GM21619 (cell line): ENCODE data around the gene TBCK.
A peak's percentile ranks its signal among the peaks of the same experiment; 100 is the strongest.
"Not testable (repeated sequence)": the region's sequence is repeated elsewhere in the genome, so short reads cannot be mapped to it uniquely, and the experiment has no call there.

ENCODE experiments used
- ATAC-seq: cut with Tn5 transposase; IDR thresholded peaks from one replicate; pipeline ENCODE4 v1.9.1; 2021; ENCODE audit not compliant: unreplicated experiment

Gene TBCK

DNA sequence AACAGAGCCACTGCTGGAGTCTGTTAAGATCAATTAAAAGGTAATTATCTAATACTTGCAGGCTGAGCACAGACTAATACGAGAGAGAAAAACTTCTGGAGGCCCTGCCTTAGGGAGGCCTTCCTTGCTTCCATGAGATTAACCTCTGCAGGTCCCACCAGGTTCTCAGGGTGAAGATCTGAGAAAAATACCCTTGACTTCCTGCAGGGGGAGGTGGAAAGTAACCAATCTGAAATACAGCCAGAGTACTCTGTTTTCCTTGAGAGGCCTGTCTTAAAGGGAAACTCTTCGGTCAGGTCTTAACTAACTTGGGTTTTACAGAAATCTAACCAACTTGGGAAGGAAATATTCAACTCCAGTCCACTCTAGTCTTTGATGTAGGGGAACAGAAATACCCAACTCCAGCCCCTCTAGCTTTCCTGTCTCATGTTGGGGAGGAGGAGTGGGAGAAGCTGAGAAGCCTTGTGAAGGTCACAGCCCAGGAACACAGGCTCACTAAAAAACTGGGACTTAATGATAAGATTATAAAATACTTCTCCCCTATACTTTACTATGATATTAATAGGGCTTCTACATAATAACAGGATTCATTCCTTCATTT lies 77.1 kb downstream of the TBCK start:
- ATAC-seq: peak; percentile 92

DNA sequence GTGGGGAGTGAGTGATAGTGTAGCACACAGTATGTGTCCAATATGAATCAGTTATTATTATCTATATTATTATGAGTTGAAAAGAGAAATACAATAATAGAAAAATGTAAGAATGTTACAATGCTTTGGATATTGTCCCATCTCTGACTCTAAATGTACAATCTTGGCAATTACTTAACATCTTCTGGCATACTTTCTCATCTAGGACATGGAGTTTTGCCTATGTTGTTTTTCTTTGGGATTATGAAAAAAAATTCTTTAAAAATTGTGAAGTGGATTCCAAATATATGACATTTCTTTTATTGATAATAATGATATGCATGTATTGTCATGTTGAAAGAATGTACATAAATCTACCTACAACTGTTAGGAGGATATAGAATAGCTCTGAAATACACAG lies 84.1 kb downstream of the TBCK start:
- ATAC-seq: no peak

DNA sequence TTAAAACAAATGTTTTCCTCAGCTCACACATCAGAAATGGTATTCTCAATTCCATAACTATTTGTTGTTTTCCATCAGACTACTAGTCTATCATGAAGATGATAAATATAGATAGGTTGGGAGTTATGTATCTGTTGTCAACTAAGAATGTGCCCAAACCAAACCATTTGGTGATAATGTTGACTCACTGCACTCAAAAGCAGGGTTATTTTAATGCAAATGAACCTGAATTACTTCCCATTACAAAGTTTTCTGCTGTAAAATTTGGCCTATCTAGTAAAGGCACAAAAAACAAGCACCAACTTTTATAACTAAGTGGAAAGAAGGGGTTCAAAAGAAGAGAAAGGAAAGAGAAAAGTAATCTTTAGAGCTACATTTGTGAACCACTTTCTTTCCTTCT lies 93.5 kb downstream of the TBCK start:
- no peak for ATAC-seq

DNA sequence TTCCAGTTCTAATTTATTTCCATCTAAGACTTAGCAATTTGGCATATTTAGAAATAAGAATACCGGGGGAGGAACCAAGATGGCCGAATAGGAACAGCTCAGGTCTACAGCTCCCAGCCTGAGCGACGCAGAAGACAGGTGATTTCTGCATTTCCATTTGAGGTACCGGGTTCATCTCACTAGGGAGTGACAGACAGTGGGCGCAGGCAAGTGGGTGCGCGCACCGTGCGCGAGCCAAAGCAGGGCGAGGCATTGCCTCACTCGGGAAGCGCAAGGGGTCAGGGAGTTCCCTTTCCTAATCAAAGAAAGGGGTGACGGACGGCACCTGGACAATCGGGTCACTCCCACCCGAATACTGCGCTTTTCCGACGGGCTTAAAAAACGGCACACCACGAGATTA lies 102.7 kb downstream of the TBCK start:
- not testable (repeated sequence) for ATAC-seq

DNA sequence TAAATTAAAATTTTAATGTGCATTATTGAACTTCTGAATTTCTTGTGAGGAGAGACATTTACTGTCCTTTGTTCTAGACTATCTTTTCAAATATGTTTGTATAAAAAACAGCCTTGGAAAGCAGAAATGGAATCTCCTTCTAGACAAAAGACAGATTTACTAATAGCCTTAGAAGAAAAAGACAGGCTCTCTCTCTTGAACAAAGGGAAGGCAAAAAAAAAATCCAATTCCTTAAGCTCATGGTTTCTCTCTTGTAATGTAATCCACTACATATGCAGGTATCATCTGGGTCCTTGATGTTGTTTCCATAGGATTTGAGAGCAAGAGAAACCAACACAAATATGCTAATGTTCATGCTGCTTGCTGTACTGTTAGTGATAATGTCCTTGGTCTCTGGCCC lies 106.0 kb downstream of the TBCK start:
- no peak for ATAC-seq

DNA sequence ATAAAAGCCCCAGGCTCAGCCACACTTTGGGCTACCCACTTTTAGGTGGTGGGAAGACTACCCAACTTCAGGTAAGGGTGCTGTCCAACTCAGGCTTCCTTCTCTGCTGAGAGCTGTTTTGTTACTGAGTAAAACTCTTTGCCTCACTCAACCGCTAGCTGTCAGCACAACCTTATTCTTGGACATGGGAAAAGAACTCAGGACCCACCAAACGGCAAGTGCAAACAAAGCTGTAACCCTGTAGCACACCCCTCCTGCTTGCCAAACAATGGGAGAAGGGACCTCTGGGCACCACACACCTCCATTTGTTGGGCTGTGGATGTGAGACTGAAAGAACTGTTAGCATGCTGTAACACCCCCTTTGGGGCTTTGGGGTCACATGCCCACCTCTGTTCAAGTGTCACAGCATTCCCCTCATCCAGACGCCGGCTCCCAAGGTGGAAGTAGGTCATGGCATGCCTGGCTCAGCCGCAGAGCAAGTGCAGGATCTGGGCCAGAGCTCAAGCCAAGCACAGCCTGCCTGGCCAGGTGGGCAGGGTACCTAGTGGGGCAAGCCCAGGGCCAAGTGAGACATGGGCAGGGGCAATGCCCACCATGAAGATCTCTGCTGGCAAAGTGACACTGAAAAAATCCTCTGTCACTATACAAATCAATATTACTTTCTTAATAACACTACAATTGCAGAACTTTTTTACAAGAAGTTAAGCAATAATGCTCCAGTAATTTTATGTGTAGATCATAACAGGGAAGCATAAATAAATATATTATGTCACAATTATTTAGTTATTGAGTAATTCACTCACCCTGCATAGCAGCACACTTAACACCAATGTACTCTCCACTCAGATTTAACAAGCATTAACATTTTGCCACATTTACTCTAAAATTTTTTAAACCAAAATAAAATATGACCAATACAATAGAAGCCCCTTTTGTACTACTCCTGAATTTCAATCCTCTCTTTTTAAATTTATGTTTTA lies 107.2 kb downstream of the TBCK start:
- ATAC-seq: no peak

DNA sequence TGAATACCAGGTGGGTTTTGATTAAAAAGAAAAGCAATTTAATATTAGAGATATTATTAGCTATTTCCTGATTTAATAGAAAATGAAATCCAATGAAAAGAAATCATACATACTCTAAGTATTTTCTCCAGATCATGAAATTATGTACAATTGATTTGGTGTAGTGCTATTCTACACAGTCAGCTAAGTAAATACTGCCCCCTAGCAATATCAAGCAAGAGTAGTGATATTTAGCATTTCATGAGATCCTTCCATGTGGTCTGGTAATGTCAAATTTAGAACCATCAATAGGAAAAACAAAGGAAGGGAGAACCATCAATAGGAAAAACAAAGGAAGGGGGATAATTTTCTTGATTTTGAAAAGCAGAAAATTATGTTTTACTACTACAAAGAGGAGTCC lies 114.6 kb downstream of the TBCK start:
- ATAC-seq: no peak

DNA sequence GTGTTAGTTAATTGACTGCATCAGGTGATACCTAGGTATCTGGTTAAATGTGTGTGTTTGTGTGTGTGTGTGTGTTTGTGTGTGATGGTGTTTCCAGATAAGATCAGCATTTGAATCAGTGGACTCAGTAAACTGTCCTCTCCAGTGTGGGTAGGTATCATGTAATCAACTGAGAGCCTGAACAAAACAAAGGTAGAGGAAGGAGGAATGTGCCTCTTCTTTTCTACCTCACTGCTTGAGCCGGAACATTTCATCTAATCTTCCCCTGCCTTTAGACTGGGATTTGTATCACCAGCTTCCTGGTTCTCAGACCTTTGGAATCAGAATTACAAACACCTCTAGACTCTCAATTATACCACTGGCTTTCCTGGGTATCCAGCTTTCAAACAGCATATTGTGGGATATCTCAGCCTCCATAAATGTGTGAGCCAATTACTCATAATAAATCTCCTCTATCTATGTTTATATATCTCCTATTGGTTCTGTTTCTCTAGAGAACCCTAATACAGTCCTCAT lies 120.5 kb downstream of the TBCK start:
- no peak for ATAC-seq

DNA sequence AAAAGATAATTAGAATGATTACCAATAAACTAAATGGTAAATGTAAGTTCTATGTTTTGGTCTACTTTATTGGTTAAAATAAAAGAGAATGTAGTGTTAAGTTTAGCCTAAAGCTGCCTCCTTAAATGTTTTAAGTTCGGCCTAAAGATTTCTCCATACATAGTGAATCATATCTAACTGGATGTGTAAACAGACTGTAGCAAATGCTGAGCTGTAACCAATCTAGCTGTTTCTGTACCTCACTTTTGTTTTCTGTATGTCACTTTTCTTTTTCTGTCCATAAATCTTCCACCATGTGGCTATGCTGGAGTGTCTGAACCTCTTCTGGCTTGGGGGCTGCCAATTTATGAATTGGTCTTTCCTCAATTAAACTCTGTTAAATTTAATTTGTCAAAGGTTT lies 121.2 kb downstream of the TBCK start:
- ATAC-seq: no peak

DNA sequence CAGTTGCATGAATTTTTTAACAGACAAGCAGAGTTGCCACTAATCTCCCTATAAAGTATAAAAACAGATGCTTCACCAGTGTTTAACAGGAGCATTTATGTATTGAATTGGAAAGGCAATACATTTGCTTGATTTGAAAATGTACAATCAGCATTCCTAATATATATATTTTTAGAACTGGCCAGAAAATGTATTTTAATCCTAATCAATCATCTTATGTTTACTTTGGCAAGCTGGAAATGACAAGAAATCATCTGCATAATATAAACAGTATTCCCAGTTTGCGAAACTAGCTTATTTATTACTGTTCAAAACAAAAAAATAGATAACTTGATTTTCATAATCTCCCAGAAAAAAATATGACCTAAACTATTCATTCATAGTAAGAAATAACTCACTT lies 123.9 kb downstream of the TBCK start:
- no peak for ATAC-seq

DNA sequence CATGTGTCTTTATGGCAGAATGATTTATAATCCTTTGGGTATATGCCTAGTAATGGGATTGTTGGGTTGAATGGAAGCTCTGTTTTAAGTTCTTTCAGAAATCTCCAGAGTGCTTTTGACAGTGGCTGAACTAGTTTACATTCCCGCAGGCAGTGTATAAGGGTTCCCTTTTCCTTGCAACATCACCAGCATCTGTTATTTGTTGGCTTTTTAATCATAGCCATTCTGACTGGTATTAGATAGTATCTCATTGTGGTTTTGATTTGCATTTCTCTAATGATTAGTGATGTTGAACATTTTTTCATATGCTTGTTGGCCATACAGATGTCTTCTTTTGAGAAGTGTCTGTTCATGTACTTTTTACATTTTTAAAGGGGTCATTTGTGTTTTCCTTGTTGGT lies 129.8 kb downstream of the TBCK start:
- ATAC-seq: no peak

DNA sequence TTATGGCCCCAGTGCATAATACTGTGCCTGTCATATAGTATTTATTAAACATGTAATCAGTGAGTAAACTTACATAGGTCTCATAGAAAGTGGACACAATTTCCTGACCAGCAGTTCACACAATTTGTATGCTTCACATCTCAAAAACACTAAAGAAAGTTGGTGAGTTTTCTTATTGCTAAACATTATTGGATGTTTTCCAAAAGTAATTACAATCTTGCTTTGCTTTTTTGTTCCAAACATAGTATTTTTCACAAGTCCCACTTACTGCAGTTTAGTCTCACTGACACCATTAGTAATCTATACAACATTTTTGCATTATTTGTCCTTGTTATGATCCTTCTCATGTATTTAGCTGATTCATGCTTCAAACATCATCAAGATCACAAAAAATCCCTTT lies 132.5 kb downstream of the TBCK start:
- no peak for ATAC-seq

DNA sequence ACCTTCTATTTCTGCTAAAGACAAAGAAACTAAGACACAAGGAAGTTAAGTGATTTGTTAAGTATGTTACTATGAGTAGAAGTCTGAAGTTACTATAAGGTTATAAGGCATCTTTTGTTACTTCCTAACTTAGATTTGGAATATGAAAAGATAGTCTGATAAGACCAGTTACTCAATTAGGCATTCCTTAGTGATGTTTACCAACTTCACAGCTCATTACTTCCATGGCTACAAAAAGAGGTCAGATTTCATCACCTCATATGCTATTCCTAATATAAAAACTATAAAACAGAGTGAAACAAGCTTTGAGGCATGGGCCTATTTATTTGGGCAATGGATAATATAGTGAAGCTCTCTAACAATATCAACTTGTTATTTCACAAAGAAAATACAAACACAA lies 143.1 kb downstream of the TBCK start:
- ATAC-seq: no peak

DNA sequence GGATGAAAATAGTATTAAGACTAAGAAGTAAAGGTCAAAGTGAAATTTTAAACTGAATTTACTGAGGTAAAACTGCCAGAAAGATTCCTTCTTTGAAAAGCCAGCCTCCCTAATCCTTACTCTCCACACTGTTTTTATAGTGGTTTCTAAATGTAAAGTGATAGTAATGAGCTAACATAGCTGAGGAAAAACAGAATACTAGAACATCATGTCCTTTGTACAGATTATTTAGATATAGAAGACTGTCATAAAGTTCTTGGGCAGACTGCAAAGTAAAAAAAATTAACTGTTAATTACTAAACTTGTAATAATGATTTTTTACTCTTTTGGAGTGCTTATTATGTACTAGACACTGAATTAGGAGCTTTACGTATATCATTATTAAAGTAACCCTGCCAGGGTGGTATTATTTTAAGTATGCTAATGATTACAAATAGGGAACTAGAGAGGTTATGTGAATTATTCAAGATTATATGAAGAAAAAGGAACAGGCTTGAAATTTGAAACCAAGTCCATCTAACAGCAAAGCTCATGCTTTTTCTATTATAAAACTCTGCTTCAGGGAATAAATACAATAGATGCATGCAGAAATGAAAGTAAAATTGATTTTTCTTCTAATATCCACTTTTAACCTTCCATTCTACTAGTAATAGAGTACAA lies 150.5 kb downstream of the TBCK start:
- ATAC-seq: no peak

DNA sequence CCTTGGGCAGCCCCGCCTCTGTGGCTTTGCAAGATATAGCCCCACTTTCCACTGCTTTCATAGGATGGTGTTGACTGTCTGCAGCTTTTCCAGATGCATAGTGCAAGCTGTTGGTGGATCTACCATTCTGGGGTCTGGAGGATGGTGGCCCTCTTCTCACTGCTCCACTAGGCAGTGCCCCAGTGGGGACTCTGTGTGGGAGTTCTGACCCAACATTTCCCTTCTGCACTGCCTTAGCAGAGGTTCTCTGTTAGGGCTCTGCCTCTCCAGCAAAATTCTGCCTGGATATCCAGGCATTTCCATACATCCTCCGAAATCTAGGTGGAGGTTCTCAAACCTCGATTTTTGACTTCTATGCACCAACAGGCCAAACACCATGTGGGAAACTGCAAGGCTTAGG lies 153.7 kb downstream of the TBCK start:
- ATAC-seq: no peak

DNA sequence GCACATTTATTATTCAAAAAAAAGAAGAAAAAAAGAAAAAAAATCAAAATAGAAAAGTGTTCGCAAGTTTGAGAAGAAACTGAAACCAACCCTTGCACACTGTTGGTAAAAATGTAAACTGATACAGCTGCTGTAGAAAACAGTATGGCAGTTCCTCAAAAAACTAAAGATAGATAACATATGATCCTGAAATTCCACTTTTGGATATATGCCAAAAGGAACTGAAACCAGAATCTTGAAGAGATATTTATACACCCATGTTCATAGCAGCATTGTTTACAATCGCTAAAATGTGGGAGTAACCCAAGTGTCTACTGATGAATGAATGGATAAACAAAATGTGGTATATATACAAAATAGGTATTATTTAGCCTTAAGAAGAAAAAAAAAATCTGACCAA lies 155.4 kb downstream of the TBCK start:
- no peak for ATAC-seq

DNA sequence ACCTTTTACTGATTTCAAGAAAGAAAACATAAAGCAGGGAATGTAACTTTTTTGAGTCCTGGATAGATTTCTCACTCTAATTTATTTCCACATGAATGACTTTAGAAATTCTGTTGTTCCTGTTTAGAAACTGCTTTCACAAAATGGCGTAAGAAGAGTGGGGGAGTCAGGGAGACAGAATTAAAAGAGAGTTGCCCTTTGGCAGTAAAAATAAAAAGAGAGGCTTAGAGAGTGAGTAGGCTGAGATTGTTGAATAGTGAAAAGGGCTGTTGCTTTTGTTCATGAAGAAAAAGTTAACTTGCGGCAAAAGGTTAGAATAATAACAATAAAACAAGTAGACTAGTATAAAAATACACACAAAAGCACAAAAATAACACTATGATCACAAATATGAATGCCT lies 166.1 kb downstream of the TBCK start:
- no peak for ATAC-seq

DNA sequence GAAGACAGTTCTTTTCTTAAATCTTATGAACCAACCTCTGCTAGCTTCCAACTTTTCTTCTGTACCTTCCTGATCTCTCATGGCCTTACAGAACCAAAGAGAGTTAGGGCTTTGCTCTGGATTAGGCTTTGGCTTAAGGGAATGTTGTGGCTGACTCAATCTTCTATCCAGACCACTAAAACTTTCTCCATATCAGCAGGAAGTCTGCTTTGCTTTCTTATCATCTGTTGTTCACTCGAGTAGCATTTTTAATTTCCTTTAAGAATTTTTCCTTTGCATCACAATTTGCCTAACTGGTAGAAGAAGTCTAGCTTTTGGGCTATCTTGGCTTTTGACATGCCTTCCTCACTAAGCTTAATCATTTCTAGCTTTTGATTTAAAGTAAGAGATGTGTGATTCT lies 167.0 kb downstream of the TBCK start:
- no peak for ATAC-seq

DNA sequence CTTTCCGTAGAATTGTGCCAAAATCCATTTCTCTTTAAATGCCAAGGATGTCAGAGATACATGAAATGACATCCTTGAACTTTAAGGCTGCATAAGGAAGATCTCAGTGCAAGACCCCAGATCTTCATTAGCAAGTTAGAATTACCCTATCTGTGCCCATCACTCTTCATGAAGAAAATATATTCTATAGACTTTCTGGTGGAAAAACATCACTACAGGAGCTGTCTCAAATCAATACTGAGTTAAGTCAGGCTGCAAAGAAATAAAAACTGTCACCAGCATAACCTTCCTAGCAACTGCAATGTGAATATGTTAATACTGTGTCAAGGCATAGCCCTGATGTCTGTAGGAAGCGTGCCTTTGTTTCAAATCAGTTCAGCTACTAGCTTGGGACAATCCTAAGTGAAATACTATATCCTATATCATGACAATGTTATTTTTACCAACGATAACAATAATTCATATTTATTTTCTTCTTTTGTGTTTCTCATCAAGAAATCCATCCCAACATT lies 173.3 kb downstream of the TBCK start:
- no peak for ATAC-seq

DNA sequence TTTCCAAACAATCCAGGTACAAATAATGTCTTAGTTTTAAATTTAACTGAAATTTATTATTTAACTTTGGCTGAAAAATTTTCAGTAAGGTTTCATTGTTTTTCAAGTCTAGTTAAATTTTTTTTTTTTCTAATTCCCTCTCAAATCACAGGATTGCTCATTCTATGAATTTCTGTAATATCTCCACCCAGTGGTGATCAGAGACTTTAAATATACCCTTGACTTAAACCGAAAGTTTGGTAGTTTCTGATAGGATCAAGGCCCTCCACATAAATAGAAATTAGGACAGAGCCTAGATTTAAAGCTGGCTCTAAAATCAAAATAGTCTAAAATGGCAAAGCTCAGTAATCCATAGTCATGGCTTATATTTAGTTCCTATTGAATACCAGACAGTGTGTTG lies 175.4 kb downstream of the TBCK start:
- no peak for ATAC-seq

DNA sequence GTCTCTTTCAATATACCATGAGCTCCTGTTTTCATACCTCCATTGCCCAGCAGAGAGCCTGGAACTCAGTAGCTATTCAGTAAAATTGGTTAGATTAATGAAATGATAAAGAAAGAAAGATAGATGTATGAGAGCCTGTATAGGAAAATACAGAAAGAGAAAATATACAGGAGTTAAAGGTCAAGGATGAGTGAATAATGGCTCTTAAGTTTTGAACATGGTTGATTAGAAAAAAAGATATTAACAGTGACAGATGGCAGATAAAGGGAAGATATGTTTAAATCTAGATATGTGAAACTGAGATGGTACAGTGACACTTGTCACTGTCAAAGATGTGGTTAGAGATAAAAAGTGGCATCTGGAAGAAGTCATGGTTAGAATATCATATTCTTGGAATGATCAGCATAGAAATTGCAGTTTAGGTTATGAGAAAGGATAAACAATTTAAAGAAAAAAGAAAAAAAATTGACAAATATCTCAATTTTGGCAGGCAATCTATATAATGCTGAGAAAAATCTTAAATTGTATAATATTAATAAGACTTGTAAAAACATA lies 179.2 kb downstream of the TBCK start:
- ATAC-seq: no peak
